Measurements from ENCODE around the gene OSBPL7.

DNA sequence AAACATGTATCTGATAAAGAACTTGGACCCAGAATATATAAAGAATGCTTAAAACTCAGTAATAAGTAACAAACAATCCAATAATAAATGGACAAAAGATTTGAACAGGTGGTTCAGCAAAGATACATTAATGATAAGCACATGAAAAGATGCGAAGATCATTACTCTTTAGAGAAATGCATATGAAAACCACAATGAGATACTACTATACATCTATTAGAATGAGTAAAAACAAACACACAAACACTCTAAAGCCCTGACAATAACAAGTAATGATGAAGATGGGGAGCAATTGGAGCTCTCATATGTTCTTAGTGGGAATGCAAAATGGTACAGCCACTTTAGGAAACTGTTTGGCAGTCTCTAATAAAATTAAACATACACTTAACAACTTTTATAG, 29.1 kb downstream of the OSBPL7 start:
- TF ChIP-seq, protein P1, sequence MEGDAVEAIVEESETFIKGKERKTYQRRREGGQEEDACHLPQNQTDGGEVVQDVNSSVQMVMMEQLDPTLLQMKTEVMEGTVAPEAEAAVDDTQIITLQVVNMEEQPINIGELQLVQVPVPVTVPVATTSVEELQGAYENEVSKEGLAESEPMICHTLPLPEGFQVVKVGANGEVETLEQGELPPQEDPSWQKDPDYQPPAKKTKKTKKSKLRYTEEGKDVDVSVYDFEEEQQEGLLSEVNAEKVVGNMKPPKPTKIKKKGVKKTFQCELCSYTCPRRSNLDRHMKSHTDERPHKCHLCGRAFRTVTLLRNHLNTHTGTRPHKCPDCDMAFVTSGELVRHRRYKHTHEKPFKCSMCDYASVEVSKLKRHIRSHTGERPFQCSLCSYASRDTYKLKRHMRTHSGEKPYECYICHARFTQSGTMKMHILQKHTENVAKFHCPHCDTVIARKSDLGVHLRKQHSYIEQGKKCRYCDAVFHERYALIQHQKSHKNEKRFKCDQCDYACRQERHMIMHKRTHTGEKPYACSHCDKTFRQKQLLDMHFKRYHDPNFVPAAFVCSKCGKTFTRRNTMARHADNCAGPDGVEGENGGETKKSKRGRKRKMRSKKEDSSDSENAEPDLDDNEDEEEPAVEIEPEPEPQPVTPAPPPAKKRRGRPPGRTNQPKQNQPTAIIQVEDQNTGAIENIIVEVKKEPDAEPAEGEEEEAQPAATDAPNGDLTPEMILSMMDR (IDR thresholded peaks at IDR 0.05): no peak
- TF ChIP-seq POLR2AphosphoS5 (IDR thresholded peaks at IDR 0.05): no peak
